SH-SY5Y (cell line): ENCODE data around the gene ADAMTSL4.

ENCODE experiments used
- GATA2 ChIP-seq: IDR thresholded peaks from 2 replicates; pipeline ENCODE4 v1.6.1; 2011; ENCODE audit warnings: mild to moderate bottlenecking, low read depth, low read length
- GATA3 ChIP-seq: IDR thresholded peaks from 2 replicates; pipeline ENCODE4 v1.6.1; 2011; ENCODE audit warnings: low read depth, mild to moderate bottlenecking, low read length, moderate library complexity

ADAMTSL4 gene

DNA sequence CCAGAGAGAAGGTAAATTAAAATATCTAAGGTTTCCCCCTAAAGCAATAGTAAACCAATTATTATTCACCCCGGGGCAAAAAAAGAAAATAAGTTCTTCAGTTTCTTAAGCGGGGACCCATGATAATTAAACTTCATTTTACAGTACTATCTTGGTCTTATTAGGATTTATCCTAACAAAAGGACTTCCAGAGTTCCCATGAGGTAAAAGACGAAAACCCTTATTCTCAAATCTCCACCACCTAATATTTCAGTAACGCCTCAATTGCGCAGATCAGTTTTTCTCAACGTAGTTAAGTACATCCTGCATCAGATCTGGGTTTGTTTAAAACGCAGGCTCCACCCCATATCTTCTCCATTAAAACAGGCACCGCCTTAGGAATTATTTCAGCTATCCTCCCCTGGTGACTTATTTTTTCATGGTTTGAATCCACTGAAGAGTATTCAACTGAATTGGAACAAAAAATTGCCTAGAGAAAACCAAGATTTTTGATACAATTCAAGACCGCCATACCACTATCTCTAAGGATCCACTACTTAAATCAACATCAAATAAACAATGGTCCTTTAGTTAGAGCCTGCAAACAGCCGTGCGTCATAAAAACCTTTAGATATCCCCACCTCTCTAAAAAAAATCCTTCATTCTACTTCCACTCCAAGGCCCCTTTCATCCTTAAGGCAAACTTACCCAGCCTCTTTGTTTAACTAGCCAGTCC is 28.5 kb downstream of the ADAMTSL4 start:
- TF ChIP-seq GATA2 (no peak), GATA3 (no peak)

GRCh38 chr1:150578272-150579109 is 29.3 kb downstream of the ADAMTSL4 start:
- no peak for TF ChIP-seq GATA3
- no peak for TF ChIP-seq GATA2

- TF ChIP-seq GATA2 (peak; percentile 30), GATA3 (no peak)
These were observed 30.1 kb downstream of the ADAMTSL4 start, which contains the start of gene MCL1 for GRCh38 chr1:150579110-150579944. TSS of gene MCL1 (minus strand) at chr1:150579610. CDS start at chr1:150579530, 80 bp downstream.

DNA sequence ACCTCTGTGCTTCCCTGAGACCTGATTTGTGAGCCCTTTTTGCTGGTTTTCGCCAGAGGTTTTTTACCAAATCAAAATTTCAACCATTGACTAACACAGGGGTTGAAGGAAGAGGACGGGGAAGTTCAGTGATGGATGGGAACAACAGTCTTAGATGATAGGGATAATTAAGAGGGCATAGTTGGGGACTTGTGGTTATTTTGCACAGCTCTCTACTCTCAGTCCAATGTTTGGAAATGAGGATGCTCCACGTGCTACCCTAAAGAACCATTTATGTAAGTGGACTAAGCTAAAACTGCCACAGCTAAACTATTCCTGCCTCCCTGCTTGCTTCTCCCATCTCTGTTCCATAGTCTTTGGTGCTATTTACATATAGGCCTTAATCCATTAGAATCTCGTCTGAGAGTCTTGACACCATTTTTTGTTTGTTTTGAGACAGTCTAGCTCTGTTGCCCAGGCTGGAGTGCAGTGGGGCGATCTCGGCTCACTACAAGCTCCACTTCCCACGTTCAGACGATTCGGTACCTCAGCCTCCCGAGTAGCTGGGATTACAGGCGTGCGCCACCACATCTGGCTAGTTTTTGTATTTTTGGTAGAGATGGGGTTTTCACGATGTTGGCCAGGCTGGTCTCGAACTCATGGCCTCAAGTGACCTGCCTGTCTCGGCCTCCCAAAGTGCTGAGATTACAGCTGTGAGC is 30.9 kb downstream of the ADAMTSL4 start:
- no peak for TF ChIP-seq GATA3
- TF ChIP-seq GATA2: no peak

- TF ChIP-seq GATA3 (no peak), GATA2 (no peak)
These were observed 33.2 kb downstream of the ADAMTSL4 start for GRCh38 chr1:150582371-150582770.

GRCh38 chr1:150596095-150596892 is 47.1 kb downstream of the ADAMTSL4 start:
- no peak for TF ChIP-seq GATA3
- no peak for TF ChIP-seq GATA2

DNA sequence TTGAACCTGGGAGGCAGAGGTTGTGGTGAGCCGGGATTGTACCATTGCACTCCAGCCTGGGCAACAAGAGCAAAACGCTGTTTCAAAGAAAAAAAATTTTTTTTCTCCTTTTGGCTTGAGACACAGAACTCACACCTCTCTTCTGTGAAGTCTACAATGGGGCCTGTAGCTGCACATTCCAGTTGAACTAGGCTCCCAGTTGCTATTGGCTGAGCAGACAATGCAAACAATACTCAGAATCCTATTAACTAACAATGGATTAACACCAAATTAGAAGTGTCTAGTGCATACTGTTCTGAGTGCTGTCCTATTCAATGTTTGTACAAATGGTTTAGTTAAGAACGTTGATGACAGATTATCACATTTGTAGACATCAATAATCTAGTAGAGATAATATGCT is 47.8 kb downstream of the ADAMTSL4 start:
- TF ChIP-seq GATA3: no peak
- no peak for TF ChIP-seq GATA2

DNA sequence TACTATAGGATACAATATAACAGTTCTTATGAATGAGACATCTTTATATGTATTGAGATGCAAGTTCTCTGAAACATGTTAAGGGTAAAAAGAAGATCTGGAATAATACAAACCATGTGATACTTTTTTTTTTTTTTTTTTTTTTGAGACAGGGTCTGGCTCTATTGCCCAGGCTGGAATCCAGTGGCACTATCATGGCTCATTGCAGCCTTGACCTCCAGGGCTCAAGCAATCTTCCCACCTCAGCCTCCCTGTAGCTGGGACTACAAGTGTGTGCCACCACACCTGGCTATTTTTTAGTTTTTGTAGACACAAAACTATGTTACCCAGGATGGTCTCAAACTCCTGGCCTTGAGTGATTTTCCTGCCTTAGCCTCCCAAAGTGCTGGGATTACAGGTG is 52.3 kb downstream of the ADAMTSL4 start:
- TF ChIP-seq GATA3: no peak

GRCh38 chr1:150603711-150604110 is 54.5 kb downstream of the ADAMTSL4 start:
- TF ChIP-seq GATA2 (no peak), GATA3 (no peak)

GRCh38 chr1:150604226-150604588 is 55.0 kb downstream of the ADAMTSL4 start:
- TF ChIP-seq GATA3 (no peak), GATA2 (no peak)

DNA sequence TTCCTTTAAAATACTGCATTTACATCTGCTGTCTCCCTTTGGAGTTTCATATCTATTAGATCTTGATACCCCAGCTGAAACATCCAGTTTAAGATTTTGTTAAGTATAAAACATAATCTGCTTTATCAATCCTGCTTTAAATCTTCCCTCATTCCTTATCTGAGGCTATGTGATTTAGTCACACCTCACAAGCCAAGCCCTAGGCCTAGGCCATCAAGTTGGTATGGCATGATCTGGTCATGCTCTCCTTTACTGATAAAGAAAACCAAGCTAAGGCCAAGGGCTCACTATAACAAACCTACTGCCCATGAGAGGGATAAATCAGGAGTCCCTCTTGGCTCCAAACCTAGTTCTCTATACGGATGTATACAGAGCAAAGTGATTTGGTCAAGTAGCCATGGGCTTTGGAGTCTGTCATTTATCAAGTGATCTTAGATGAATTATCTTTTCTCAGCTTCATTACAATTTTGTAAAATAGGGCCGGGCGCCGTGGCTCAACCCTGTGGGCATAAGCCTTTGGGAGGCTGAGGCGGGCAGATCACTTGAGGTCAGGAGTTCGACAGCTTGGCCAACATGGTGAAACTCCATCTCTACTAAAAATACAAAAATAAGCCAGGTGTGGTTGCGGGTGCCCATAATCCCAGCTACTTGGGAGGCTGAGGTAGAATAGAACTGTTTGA is 57.4 kb downstream of the ADAMTSL4 start:
- TF ChIP-seq GATA2 (no peak), GATA3 (no peak)

GRCh38 chr1:150609732-150610131 is 60.5 kb downstream of the ADAMTSL4 start:
- no peak for TF ChIP-seq GATA2
- no peak for TF ChIP-seq GATA3
